GM12874 (cell line): Measurements from ENCODE around the gene ARHGAP26.

ENCODE experiments used
- TF ChIP-seq, protein P1 (sequence below): IDR thresholded peaks from 2 replicates; pipeline ENCODE4 v1.5.1; 2011; ENCODE audit warnings: low read depth, mild to moderate bottlenecking, control low read depth, low read length, moderate library complexity; ENCODE audit not compliant: insufficient read depth

ARHGAP26 gene

DNA sequence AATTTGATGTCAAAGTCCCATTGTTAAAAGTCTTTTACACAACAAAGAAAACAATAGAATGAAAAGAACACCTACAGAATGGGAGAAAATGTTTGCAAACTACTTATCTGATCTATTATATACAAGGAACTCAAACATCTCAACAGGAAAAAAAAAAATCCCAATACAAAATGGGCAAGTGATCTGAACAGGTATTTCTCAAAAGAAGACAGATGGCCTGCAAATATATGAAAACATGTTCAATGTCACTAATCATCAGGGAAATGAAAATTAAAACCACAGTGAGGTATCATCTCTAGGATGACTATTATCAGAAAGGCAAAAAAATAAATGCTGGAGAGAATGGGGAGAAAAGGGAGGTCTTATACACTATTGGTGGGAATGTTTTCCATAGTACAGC is 301.8 kb downstream of the ARHGAP26 start:
- TF ChIP-seq, protein P1, sequence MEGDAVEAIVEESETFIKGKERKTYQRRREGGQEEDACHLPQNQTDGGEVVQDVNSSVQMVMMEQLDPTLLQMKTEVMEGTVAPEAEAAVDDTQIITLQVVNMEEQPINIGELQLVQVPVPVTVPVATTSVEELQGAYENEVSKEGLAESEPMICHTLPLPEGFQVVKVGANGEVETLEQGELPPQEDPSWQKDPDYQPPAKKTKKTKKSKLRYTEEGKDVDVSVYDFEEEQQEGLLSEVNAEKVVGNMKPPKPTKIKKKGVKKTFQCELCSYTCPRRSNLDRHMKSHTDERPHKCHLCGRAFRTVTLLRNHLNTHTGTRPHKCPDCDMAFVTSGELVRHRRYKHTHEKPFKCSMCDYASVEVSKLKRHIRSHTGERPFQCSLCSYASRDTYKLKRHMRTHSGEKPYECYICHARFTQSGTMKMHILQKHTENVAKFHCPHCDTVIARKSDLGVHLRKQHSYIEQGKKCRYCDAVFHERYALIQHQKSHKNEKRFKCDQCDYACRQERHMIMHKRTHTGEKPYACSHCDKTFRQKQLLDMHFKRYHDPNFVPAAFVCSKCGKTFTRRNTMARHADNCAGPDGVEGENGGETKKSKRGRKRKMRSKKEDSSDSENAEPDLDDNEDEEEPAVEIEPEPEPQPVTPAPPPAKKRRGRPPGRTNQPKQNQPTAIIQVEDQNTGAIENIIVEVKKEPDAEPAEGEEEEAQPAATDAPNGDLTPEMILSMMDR = no peak

DNA sequence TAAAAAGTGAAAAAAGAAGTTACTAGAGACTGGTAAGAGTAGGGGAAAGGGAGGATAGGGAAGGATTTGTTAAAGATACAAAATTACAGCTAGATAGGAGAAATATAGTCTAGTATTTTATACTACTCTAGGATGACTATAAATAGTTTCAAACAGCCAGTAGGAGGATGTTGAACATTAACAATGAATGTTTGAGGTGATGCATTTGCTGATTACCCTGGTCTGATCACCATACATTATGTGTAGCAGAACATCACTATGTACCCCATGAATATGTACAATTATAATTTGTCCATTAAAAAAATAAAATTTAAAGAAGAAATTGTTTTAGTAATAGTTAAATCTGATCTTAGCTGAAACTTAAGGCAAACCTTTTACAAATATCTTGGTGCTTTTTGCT is 302.6 kb downstream of the ARHGAP26 start:
- TF ChIP-seq, protein P1 = no peak

DNA sequence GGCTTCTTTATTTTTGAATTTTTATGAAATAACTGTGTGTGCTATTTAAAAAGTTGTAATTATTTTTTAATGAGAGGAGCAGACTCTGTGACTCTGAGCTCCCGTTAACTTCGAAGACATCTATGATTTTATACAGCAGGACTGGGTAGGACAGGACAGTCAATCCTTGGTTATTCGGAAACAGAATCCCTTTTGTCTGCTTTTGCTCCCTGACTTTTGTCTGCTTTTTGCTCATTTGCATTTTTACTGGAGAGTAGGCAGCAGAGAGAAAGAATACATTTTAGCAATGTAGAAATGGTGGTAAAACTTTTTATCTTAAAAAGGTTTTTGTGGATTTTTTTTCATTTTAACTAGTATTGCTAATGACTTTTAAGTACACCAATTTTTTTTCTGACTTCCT is 303.6 kb downstream of the ARHGAP26 start:
- TF ChIP-seq, protein P1 = no peak

DNA sequence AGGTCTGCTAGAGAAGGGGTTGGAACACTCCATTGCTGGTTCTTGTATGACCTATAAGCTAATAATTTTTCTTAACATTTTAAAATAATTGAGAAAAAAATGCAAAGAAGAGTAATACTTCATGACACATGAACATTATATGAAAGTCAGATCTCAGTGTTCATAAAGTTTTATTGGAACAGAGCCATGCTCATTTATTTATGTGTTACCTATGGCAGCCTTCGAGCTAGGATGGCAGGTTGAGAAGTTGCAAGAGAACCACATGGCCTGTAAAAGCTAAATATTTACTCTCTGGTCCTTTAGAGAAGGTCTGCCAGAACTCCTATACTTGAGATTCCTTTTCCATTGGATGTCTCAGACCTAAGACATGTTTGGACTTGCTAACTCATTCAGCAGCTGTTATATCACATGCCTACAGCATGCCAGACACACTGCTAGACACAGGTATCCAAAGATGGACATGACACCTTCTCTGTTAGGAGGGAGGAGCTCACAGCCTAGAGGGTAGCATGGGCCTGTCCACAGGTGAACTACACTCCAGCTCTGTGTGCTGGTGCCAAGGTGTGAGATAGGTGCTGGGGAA is 304.3 kb downstream of the ARHGAP26 start:
- TF ChIP-seq, protein P1 = no peak

DNA sequence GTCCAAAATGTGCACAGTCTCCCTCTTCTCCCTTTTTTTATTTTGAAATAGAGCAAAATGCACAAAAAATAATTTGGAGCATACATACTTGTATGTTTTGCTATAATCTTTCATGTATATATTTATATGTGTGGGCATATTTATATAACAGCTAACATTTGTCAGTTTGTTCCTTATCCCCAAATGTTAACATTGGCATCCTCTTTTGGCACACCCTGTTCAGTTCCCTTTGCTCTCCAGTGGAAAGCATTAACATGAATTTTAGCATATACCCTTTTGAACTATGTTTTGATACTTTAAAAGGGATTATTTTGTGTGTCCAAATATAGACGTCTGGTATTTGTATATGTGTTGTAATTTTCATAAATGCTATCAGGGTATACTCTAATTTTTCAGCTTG is 306.2 kb downstream of the ARHGAP26 start:
- TF ChIP-seq, protein P1 = no peak

DNA sequence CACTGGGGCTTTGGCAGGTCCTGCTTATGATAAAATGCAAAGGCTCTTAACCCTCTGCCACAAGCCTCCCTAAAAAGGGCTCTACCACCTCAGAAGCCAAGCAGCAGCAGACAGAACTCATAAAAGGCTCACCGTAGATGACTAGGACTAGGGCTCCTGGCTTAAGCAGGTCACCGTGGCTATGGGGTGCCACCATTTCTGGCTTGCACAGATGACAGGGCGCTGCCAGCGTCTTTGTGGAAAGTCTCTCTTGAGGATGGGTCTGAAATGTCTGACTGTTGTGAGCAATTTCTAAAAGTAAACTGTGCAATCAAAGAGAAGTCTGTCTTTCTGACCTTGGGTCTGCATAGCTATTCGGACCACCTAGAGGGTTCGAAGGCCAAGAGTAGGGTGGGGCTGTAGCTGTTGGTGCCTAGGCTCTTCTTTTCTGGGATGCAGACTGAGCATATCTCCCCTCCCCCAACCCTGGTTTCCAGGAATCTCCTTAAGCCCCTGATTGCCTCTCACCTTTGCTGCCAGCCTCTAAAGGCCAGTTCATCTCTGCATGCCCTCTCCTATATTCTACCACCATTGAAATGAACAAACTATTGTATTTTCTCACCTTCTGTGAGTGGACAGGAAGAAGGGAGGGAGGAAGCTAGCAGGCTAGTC is 307.4 kb downstream of the ARHGAP26 start:
- TF ChIP-seq, protein P1 = no peak

DNA sequence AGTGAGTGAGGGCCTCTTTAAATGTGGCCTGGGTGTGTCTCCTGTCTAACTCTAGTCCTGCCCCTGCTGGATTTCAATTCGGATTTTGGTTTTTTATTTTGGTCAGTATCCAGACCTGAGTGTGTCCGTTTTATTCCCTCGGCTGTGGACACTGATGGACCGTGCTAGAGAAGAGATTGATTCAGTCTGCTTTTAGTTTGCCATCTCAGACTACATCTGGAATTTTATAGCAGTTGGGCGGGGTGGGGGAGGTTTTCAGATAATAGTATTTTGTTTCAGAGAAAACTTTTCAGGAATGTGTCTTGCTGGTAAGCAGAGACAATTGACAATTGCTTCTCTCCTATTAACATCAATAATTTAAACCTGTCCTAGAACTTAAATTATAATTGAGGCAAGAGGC is 308.1 kb downstream of the ARHGAP26 start:
- TF ChIP-seq, protein P1 = no peak
